OCI-LY7 (cell line): ENCODE results near the gene CHST14.

Experiments used
- EZH2phosphoT487 ChIP-seq: fragments of 200-600 bp; sonication (generic); IDR thresholded peaks from 2 replicates; pipeline ENCODE4 v1.6.1; 2018; ENCODE audit warnings: low read depth, borderline replicate concordance, mild to moderate bottlenecking, mixed run types, antibody characterized with exemption, low read length, moderate library complexity, mixed read lengths
- TF ChIP-seq, protein P1 (sequence below): fragments of 200-600 bp; sonication (generic); conservative IDR thresholded peaks from 2 replicates; pipeline ENCODE4 v1.5.1; 2014; ENCODE audit warnings: mild to moderate bottlenecking, antibody characterized with exemption, low read length, moderate library complexity, mixed read lengths

DNA sequence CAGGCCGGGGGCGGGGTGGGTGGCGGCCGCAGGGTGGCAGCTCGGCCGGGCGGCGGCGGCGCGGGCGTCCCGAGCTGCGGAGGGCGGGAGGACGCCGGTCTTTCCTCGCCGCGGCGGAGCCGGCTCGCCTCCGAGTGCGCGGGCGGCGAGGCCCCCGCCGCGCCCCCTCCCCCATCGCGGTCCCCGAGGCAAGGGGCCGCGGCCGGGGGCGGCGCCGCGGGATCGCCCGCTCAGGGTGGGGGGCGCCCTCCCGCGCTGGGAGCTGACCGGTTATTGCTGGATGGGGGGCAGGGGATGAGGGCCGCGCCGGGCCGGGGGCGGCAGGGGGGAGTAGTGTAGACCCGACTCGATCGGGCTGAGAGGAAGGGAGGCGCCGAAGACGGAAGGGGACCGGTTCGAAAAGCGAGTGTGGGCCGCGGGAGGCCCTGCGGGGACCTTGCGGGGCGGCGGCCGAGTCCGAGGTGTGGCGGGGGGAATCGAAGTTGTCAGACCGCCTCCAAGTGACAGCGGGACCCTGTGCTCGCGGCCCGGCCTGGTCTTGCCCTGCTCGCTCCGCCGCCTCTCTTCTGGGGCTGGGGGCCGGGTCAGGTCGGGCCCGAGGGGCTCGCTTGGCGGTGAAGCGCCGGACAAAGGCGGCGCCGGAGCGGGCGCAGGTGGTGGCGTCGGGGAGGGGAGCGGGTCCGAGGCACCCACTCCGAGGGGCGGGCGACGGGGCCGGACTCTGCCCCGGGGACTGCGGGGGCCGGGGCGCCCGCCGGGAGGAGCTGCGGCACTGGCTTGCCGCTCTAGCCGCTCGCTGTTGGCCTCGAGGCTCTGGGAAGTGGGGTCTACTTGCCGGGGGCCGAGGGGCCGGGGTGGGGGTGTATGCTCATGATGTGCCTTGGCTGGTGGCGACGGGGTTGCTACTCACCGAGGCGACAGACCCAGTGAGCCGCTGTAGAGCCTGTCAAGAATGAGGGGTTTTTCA is 28.9 kb upstream of the CHST14 start:
- TF ChIP-seq, protein P1, sequence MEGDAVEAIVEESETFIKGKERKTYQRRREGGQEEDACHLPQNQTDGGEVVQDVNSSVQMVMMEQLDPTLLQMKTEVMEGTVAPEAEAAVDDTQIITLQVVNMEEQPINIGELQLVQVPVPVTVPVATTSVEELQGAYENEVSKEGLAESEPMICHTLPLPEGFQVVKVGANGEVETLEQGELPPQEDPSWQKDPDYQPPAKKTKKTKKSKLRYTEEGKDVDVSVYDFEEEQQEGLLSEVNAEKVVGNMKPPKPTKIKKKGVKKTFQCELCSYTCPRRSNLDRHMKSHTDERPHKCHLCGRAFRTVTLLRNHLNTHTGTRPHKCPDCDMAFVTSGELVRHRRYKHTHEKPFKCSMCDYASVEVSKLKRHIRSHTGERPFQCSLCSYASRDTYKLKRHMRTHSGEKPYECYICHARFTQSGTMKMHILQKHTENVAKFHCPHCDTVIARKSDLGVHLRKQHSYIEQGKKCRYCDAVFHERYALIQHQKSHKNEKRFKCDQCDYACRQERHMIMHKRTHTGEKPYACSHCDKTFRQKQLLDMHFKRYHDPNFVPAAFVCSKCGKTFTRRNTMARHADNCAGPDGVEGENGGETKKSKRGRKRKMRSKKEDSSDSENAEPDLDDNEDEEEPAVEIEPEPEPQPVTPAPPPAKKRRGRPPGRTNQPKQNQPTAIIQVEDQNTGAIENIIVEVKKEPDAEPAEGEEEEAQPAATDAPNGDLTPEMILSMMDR: no peak
- TF ChIP-seq EZH2phosphoT487: no peak
